Stomach (tissue), 9 donors: Measurements from ENCODE around the gene SERPINI1. TPM values are rescaled to one million over a fixed set of nuclear protein-coding genes. Genes with fewer than 3 reads are reported as not detected.

Experiments used
- DNase-seq, 2 donors: peaks; one replicate each; pipeline versions ENCODE4 v3.0.0 to v3.0.0-alpha.2; 2013 to 2019
- H3K27ac ChIP-seq, 5 donors: fragments of 200-600 bp in 4 of 5; sonication (generic) in 4 of 5; one replicate each; pipeline ENCODE4 v1.5.1; 2013 to 2019; ENCODE audit warnings: mild to moderate bottlenecking in 1 of 5, moderate library complexity in 1 of 5
- H3K27me3 ChIP-seq, 3 donors: fragments of 200-600 bp; sonication (generic); one replicate each; pipeline ENCODE4 v1.5.1; 2017 to 2019; ENCODE audit warnings: mixed run types in 1 of 3
- H3K36me3 ChIP-seq, 4 donors: fragments of 200-600 bp; sonication (generic); 1 replicate in 3 of 4; 2 replicates in 1 of 4; pipeline ENCODE4 v1.5.1; 2016 to 2019
- H3K4me1 ChIP-seq, 4 donors: fragments of 200-600 bp; sonication (generic); one replicate each; pipeline ENCODE4 v1.5.1; 2016 to 2019
- H3K4me3 ChIP-seq, 4 donors: fragments of 200-600 bp; sonication (generic) in 3 of 4; one replicate each; pipeline ENCODE4 v1.5.1; 2016 to 2019; ENCODE audit warnings: mild to moderate bottlenecking in 1 of 4
- H3K9me3 ChIP-seq, 4 donors: fragments of 200-600 bp; sonication (generic); one replicate each; pipeline ENCODE4 v1.5.1; 2016 to 2019
- CTCF ChIP-seq, 7 experiments: fragments of 450-650 bp in 4 of 7; fragments of 200-600 bp in 3 of 7; sonication (generic) in 3 of 7; IDR thresholded peaks; one replicate each; pipeline ENCODE4 v1.5.1; 2016 to 2019; ENCODE audit warnings: antibody characterized with exemption in 7 of 7, control low read depth in 2 of 7, mild to moderate bottlenecking in 1 of 7
- EP300 ChIP-seq: sonication (generic); formaldehyde crosslinking; IDR thresholded peaks from one replicate; pipeline ENCODE4 v1.6.1; 2017; ENCODE audit warnings: antibody characterized with exemption
- POLR2A ChIP-seq, 4 donors: fragments of 450-650 bp; IDR thresholded peaks; one replicate each; pipeline ENCODE4 v1.6.1; 2016; ENCODE audit warnings: antibody characterized with exemption in 4 of 4, control low read depth in 2 of 4, mild to moderate bottlenecking in 1 of 4, moderate library complexity in 1 of 4
- POLR2AphosphoS5 ChIP-seq, 3 donors: sonication (generic); formaldehyde crosslinking; IDR thresholded peaks; one replicate each; pipeline ENCODE4 v1.6.1; 2016; ENCODE audit warnings: antibody characterized with exemption in 3 of 3
- WGBS, 5 donors: extraction: QIAGEN DNeasy Blood & Tissue Kit in 3 of 5; methylation state at CpG; one replicate each; pipeline versions ENCODE4 v1.1.5 to v1.1.7; 2013 to 2018; 5-methylcytosine and 5-hydroxymethylcytosine counted together
- intact Hi-C: fragments of 100-400 bp; cut with DNase I; formaldehyde crosslinking; loops from one replicate; pipeline ENCODE4 v1.15.1; 2023; ENCODE audit warnings: low total_unique reads
- polyA plus RNA-seq, 3 donors: library from polyadenylated mRNA; stranded (reverse); fragments of 200-250 nt; gene quantifications; one replicate each; pipeline ENCODE4 v1.2.3, GENCODE V29; 2013
- total RNA-seq, 5 donors: library from RNA; depleted of rRNA; stranded (reverse); fragments of >200 nt; gene quantifications; one replicate each; pipeline versions ENCODE4 v1.1.0 to v1.2.3, GENCODE V29; 2014 to 2016
- donor health status: healthy with polysubstance abuse.
- donor health status: Bipolar disorder and iron deficiency.
- donor health status: healthy.

SERPINI1 gene
- total and polyA plus RNA-seq, 8 donors = 5.9 to 8.6 (median 6.4) TPM; not detected in 3

GRCh38 chr3:167840247-167840646 lies 104.7 kb downstream of the SERPINI1 start:
- no peak overlapping the region for H3K27ac ChIP-seq
- H3K9me3 ChIP-seq = no peaks in the 10 kb centered on the region
- intact Hi-C loops = no loop called here
- no peaks in the 10 kb centered on the region for H3K4me1 ChIP-seq
- no peak overlapping the region for H3K4me3 ChIP-seq
- TF ChIP-seq CTCF (IDR thresholded peaks at IDR 0.05) (no peak), POLR2A (IDR thresholded peaks at IDR 0.05) (no peak), POLR2AphosphoS5 (IDR thresholded peaks at IDR 0.05) (no peak)
- 71 to 87% (median 82%) methylated on average over 3 of the region's 3 CpGs for WGBS, 5 donors
- no peaks in the 10 kb centered on the region for H3K36me3 ChIP-seq
- H3K27me3 ChIP-seq = no peaks in the 10 kb centered on the region
- no peak for DNase-seq

- no peaks in the 10 kb centered on the region for H3K4me1 ChIP-seq
- intact Hi-C loops = no loop called here
- no peaks in the 10 kb centered on the region for H3K36me3 ChIP-seq
- no peak for TF ChIP-seq POLR2AphosphoS5 (IDR thresholded peaks at IDR 0.05)
- no peak for TF ChIP-seq POLR2A (IDR thresholded peaks at IDR 0.05)
- no peak for TF ChIP-seq CTCF (IDR thresholded peaks at IDR 0.05)
- no peak for TF ChIP-seq EP300
- H3K27me3 ChIP-seq = no peaks in the 10 kb centered on the region
- whole genome bisulfite sequencing, 5 donors = 75 to 86% (median 78%) methylated on average over 1 of the region's 1 CpG
- no peaks in the 10 kb centered on the region for H3K9me3 ChIP-seq
- no peak overlapping the region for H3K27ac ChIP-seq
- no peak overlapping the region for H3K4me3 ChIP-seq
- DNase-seq = no peak
Observed at GRCh38 chr3:167843481-167843880, 108.0 kb downstream of the SERPINI1 start.

- no peak for DNase-seq
- TF ChIP-seq POLR2A (IDR thresholded peaks at IDR 0.05) = no peak
- TF ChIP-seq EP300 = no peak
- TF ChIP-seq CTCF (IDR thresholded peaks at IDR 0.05) = no peak
- no peak for TF ChIP-seq POLR2AphosphoS5 (IDR thresholded peaks at IDR 0.05)
- no peaks in the 10 kb centered on the region for H3K9me3 ChIP-seq
- H3K4me1 ChIP-seq = no peaks in the 10 kb centered on the region
- H3K27ac ChIP-seq = no peak overlapping the region
- no peaks in the 10 kb centered on the region for H3K27me3 ChIP-seq
- 78 to 89% (median 87%) methylated on average over 2 of the region's 2 CpGs for WGBS, 5 donors
- intact Hi-C loops = no loop called here
- H3K4me3 ChIP-seq = no peak overlapping the region
- H3K36me3 ChIP-seq = no peaks in the 10 kb centered on the region
Observed at GRCh38 chr3:167843886-167844285, 108.4 kb downstream of the SERPINI1 start.

- Histone ChIP-seq H3K4me3 (no peak overlapping the region), H3K9me3 (no peaks in the 10 kb centered on the region), H3K27ac (no peak overlapping the region), H3K4me1 (no peaks in the 10 kb centered on the region), H3K27me3 (no peaks in the 10 kb centered on the region), H3K36me3 (no peaks in the 10 kb centered on the region)
- DNase-seq = no peak
- intact Hi-C loops = no loop called here
- TF ChIP-seq CTCF (IDR thresholded peaks at IDR 0.05) (no peak), POLR2A (IDR thresholded peaks at IDR 0.05) (no peak), POLR2AphosphoS5 (IDR thresholded peaks at IDR 0.05) (no peak), EP300 (no peak)
Observed at GRCh38 chr3:167844528-167844927, 109.0 kb downstream of the SERPINI1 start.
